HG02759 (cell line): ENCODE measurements around the gene XPNPEP2.
A peak's percentile ranks its signal among the peaks of the same experiment; 100 is the strongest.

Experiments used
- ATAC-seq: cut with Tn5 transposase; IDR thresholded peaks from one replicate; pipeline ENCODE4 v1.9.1; 2021; ENCODE audit warnings: mild to moderate bottlenecking, moderate library complexity; ENCODE audit not compliant: unreplicated experiment

The XPNPEP2 gene

DNA sequence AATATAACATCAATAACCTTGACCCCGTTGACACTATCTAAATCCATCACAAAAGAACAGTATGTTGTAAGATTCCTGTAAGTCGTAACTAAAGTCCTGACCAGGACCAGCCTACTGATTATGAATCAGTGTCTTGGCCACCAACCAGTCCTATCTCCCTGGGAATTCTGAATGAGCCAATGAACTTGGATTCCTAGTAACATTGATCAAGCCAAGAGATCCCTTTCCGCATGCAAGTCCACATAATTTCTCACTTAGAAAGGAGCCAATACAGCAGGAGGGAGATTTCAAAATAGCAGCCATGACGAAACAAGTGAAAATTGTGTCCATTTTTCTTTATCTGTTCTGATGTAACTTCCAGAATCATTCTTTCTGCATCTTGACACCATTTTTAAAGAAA lies 9.5 kb downstream of the XPNPEP2 start:
- no peak for ATAC-seq

DNA sequence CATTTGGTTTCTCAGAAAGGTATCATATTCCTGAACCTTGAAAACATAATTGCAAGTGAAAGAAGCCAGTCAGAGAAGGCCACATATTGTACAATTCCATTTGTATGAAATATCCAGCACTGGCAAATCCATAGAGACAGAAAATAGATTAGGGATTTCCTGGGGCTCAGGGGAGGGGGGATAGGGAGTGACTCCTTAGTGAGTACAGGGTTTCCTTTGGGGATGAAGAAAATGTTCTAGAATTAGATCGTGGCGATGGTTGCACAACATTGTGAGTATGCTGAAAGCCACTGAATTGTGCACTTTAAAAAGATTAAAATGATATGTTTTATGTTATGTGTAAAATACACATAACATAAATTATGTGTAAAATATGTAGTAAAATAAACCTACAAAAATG lies 10.3 kb downstream of the XPNPEP2 start:
- ATAC-seq: no peak

DNA sequence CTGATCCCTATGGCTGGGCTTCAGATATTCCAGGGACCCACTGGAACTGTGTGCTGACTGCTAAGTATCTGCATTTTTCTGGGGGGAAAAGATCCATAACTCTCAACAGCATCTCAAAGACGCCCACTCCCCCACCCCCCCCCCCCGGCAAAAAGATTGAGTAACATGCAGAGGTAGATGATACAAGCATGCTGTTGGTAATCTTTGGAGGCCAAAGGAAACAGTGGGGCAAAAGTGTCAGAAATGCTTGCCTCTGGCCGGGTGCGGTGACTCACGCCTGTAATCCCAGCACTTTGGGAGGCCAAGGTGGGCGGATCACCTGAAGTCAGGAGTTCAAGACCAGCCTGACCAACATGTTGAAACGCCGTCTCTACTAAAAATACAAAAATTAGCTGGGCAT lies 12.2 kb downstream of the XPNPEP2 start:
- ATAC-seq: no peak

DNA sequence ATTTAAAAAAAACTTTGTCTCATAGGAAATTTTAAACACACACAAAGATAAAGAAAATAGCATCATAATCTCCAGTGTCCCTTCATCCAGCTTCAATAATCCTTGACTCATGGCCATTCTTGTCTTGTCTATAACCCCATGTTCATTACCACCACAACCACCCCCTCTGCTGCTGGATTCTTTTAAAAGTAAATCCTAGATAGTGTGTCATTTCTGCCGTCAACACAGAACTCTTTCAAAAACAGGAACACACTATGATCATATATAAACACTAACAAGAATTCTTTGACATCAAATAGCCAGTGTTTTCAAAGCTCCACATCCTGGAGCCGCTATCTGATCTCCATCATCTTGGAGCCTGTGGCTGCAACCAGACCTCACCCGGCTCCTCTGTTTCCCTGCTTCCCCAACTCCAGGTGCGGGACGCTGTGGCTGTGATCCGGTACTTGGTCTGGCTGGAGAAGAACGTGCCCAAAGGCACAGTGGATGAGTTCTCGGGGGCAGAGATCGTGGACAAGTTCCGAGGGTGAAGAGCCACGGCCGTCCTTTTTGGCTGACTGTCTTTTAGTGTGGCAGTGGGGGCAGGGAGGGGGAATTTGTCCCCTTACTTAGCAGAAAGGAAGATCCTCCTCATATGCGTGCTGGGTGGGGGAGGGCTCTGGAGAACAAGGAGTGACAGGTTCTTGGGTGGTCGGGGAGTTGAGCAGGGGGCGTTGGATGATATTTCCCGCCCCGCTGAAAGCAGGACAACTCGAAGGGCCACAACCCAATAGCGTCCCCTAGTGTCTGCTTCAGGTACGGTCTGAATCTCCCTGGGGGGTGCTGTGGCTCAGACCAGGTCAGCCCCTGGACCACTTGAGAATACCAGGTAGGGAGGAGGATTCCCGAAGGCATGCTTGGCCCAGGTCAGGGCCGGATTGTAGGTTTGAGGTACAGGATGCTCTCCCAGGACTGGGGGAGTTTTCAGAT lies 15.6 kb downstream of the XPNPEP2 start:
- ATAC-seq: no peak

DNA sequence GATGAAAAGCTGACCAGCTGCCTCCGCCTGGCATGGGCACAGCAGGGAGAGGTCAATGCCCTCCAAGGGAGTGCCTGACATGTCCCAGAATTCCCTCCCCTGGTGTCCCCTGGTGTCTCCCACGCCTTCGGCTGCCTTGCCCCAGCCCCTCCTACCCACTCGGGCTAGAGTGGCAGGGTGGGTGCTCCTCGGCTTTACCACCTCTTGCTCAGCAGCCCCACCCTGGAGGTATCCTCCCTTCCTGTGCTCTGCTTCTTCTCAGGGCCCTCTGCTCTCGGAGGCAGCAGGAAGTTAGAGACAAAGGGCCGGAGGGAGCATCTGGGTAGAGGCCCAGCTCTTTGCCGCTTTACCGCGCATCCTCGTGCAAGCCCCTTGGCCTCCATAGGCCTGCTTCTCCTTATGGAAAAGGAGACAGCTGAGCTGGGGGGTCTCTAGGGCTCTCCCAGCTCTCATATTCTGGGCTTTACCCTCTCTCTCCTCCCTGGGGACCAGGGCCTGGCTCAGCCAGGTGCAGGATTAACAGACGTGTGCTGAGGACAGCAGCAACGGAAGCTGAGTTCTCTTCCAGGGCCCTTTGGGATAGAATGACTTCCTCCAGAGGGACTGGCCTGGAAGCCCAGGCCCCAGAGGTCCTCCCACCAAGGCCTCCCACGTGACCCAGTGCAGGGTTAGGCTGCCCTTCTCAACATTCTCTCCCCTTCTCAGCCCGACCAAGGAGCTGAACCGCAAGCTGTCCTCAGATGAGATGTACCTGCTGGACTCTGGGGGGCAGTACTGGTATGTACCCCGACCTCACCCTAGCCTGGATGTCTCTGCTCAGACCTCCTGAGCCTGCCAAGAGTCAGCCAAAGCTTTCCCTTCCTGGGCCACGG lies 17.2 kb downstream of the XPNPEP2 start:
- no peak for ATAC-seq

DNA sequence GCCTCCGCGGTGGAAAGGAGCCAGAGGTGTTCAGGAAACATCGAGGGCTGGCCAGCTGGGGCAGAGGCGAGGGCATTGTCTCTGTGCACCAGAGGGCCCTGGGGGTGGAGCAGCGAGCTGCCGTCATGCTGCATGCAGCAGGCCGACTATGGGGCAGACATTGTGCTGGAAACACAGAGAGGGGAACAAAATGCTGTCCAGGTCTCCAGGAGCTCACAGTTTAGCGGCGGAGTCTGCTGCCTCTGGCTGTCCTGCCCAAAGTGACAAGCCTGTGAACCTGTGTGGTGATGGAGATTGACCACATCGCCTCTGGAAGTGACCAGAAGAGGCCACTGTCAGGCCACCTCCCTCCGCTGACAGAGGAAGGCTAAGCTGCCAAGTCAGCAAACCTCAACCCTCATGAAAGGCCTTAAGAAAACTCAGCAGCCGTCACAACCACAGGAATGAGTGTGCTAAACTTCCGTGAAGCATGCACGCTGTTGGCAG lies 20.8 kb downstream of the XPNPEP2 start:
- ATAC-seq: peak; percentile 56

DNA sequence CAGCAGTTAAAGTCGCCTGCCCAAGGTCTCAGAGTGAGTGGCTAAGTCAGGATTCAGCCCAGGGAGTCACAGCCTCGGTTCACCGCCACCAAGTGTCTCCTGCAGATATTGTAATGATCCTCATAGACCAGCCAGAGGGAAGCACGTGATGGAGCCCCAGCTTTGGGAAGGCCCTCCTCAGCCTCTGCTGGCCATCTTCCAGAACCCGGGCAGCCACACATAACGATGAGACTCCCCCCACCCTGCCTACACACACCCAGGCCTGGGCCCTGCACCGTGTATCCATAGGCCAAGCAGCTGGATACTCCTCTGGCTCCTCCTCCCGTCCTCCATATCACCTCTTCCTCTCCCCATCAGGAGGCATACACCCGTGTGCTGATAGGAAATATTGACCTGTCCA lies 21.4 kb downstream of the XPNPEP2 start:
- ATAC-seq: no peak

DNA sequence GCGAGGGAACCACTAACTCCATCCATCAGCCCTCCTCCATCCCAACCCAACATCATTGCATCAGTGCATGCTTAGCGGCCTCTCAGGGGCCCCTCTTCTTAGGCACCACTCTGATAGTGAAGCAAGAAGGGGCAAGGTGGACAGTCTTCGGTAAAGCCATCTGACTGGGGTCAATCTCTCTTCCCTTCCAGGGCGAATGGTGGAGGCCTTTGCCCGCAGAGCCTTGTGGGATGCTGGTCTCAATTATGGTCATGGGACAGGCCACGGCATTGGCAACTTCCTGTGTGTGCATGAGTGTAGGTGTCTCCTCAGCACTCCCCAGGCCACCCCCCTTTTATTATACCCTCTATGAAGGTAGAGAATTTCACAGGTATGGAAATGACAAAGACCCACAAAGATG lies 22.2 kb downstream of the XPNPEP2 start:
- no peak for ATAC-seq

DNA sequence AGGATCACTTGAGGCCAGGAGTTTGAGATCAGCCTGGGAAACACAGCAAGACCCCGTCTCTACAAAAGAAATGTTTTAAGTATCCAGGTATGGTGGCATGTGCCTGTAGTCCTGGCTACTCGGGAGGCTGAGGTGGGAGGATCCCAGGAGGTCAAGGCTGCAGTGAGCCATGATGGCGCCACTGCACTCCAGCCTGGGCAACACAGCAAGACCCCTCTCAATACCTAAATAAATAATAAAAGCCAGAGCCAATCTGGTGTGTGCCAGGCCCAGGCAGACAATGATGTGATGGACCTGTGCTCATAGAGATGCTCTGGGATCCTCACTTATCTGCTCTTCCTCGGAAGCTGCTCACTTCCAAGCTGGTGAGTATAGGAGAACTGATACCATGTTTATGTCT lies 22.8 kb downstream of the XPNPEP2 start:
- ATAC-seq: no peak

DNA sequence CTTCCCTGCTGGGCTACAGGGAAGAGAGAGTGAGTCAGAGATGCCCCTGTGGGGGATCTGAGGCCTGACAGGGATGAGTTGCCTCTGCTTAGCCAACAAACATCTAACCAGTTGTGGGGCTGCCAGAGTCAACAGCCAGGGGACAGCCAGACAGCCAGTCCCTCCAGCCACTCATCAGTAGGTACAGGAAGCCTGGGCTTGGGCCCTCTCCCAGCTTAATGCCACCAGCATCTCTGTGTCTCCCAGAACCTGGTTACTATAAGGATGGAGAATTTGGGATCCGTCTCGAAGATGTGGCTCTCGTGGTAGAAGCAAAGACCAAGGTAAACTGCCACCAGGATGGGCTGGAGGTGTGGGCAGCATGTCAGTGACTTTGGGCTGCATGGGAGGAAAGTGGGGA lies 23.7 kb downstream of the XPNPEP2 start:
- no peak for ATAC-seq

DNA sequence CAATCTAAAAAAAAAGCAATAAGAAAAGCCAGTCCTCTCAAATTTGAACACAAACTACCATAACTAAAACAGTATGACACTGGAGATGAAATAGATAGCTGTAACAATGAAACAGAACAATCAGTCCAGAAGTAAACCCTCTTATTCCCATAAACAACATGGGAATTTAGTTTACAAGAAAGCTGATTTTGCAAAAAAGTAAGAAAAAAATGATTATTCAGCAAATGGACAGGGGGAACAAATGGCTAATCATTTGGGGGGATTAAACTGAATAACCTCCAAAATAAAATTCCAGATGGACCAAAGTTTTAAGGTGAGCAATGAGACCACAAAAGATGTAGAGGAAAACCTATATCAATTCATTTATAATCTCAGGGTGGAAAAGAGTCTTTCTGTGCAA lies 24.9 kb downstream of the XPNPEP2 start:
- ATAC-seq: no peak

DNA sequence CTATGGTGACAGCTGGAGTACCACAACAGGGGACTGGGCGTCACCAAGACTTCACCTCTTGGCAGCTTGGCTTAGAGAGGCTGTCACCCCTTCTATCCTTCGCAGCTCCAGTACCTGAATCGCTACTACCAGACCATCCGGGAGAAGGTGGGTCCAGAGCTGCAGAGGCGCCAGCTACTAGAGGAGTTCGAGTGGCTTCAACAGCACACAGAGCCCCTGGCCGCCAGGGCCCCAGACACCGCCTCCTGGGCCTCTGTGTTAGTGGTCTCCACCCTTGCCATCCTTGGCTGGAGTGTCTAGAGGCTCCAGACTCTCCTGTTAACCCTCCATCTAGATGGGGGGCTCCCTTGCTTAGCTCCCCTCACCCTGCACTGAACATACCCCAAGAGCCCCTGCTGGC lies 29.4 kb downstream of the XPNPEP2 start:
- no peak for ATAC-seq

DNA sequence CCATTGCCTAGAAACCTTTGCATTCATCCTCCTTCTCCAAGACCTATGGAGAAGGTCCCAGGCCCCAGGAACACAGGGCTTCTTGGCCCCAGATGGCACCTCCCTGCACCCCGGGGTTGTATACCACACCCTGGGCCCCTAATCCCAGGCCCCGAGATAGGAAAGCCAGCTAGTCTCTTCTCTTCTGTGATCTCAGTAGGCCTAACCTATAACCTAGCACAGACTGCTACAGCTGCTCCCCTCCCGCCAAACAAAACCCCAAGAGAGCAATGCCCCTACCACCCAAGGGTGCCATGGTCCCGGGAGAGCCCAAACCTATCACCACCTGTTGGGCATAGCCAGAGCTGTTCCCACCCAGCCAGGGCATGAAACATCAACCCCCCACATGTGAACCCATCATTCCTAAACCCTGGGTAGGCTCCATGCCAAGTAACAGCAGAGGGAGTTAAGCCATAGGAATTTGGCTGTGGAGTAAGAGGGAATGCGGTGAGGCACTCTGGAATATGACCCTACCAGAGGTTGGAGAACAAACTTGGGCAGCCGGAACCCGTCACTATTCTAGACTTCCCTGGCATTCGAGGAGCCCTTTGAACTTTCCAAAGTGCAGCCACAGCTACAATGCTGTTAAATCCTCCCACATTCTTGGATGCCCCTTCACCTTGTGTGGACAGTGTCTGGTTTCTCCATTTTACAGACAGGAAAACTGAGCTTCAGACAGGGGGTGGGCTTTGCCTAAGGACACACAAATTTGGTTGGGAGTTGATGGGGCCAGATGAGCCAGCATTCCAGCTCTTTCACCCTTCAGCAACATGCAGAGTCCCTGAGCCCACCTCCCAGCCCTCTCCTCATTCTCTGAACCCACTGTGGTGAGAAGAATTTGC lies 30.0 kb downstream of the XPNPEP2 start:
- ATAC-seq: no peak

DNA sequence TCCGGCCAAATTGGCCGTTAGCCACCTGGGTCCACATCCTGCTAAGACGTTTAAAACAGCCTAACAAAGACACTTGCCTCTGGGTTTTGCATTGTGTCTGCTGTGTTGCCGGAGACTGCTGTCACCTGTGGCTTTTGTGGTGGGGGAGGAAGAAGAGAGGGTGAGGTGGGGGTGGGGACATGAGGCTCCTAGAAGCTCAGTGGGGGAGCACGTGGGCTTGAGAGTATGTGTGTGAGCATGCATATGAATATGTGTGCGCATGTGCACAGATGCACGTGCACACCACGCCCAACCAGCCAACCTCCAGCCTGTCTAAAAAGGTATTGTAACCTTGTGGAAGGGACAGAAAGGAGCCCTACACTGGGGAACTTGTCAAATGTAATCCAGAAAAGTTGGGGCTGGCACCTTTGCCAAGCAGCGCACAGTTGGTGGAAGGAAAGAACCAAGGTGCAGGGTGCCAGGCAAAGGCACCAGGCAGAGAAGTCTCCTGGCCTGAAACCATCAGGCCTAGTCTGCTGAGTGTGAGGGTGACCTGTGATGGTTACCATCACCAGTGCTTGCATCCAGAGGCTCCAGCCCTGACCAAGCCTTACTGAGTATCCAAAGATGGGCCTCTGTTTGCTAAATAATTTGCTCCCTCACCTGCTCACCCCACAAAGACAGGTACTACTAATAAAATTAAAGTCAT lies 30.8 kb downstream of the XPNPEP2 start:
- peak; percentile 57 for ATAC-seq

DNA sequence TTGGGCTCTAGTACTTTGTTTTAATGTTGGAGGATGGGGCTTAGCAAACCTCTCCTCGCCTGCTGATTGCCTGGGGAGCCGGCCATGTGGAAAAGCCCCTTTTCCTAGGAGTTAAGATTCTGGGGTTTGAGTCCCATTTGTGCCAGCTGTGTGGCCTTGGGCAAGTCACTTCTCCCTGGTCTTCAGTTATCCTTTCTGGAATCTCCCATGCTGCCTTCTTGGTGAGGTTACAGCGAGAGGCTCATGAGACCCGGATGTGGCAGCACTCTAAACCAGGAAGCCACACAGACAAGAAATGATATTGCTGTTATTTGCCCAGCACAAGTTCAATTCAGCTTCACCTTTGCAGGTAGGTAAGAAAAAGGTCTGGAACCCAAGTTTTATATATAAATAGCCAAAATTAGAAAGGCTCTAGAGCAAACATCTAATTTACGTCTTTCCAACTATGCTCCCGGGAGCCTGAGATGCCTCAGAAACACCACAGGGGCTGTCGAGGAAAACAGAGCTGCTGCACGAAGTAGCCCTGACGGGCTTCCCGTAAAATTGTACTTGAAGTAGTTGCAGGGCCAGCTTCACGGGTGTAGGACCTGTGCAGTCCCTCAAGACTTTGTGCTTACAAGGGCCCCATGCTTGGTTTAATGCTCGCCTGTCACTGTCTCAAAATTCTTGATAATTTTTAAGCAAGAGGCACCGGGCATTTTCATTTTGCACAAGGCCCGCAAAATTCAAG lies 32.7 kb downstream of the XPNPEP2 start:
- ATAC-seq: no peak

DNA sequence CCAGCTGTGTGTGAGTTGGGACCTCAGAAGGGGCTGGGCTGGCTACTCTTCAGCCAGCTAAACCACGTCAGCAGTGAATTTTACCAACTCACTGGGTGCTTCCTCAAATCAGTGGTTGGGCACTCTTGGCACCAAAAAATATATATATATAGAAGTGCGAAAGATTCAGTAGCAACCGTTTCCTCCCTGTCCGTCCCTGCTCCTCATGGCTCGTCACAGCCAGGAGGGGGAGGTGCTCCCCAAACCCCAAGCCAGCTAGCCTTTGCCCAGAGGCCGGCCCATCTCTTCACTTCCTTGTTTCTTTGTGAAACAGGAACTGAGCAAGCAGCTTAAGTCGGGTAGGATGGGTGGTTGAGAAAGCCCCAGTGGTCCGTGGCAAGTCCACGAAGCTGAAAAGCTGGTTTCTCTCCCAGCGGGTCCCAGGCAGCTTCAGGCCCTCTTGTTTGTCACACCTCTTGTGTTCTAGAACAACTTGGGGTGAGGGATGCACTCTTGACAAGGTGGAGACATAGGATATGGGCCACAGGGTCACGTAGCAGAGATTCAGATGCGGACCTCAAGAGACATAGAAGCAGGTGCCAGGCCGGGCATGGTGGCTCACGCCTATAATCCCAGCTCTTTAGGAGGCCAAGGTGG lies 34.1 kb downstream of the XPNPEP2 start:
- ATAC-seq: peak; percentile 65

DNA sequence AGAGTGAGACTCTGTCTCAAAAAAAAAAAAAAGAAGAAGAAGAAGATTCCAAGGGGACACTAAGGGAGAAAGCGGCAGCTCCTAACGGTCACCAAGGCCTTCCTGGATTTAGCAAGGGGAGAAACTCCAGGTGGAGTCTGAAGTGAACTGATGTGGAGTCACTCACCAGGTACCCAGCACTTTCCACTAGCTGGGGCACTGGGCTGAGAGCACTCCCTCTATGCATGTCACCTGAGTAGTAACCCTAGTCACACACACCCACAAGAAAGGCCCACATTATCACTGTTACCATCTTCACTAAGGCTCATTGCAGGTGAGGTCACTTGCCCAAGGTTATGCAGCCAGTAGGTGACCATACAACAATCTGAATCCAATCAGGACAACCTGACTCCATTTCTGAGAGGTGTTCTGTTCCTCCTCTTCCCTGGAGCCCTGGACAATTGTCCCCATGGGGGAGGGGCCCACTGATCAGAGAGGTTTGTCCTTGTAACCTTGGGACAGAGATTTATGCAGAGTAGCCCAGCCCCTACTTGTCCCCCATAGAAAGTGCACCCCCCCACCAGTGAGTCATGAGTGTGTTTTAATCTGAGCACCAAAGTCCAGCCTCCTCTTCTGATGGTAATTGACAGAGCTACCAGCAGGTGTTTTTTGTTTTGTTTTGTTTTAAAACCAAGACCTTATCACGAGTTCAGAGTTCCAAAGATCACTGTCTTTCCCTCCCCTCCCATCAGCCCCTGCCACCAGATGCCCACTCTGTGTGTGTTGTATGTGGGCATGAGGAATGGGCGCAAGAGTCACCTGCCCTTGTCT lies 35.1 kb downstream of the XPNPEP2 start:
- ATAC-seq: no peak
